HEK293 (cell line): ENCODE data around the gene ENTREP3.

Experiments
- AEBP2 ChIP-seq: fragments of 450-650 bp; formaldehyde crosslinking; IDR thresholded peaks from 2 replicates; pipeline ENCODE4 v1.5.1; 2016; ENCODE audit warnings: missing biosample characterization, missing genetic modification characterization, borderline replicate concordance
- GLIS1 ChIP-seq: fragments of 450-650 bp; formaldehyde crosslinking; IDR thresholded peaks from 2 replicates; pipeline ENCODE4 v1.5.1; 2016; ENCODE audit warnings: missing biosample characterization, missing genetic modification characterization
- IKZF3 ChIP-seq: fragments of 450-650 bp; IDR thresholded peaks from 2 replicates; pipeline ENCODE4 v1.5.0; 2018; ENCODE audit warnings: missing biosample characterization, mild to moderate bottlenecking, missing genetic modification characterization, moderate library complexity
- INSM2 ChIP-seq: fragments of 450-650 bp; formaldehyde crosslinking; IDR thresholded peaks from 2 replicates; pipeline ENCODE4 v1.5.1; 2016; ENCODE audit warnings: missing biosample characterization, missing genetic modification characterization
- MZF1 ChIP-seq: fragments of 450-650 bp; formaldehyde crosslinking; IDR thresholded peaks from 2 replicates; pipeline ENCODE4 v1.5.1; 2017; ENCODE audit warnings: missing biosample characterization, missing genetic modification characterization, borderline replicate concordance
- SP7 ChIP-seq: fragments of 450-650 bp; formaldehyde crosslinking; IDR thresholded peaks from 2 replicates; pipeline ENCODE4 v1.5.1; 2016; ENCODE audit warnings: missing biosample characterization, missing genetic modification characterization
- ZBTB6 ChIP-seq: fragments of 450-650 bp; formaldehyde crosslinking; IDR thresholded peaks from 2 replicates; pipeline ENCODE4 v1.5.1; 2017; ENCODE audit warnings: missing biosample characterization, missing genetic modification characterization
- ZFHX2 ChIP-seq: fragments of 450-650 bp; formaldehyde crosslinking; conservative IDR thresholded peaks from 2 replicates; pipeline ENCODE4 v1.5.1; 2016; ENCODE audit warnings: missing biosample characterization, missing genetic modification characterization
- ZNF140 ChIP-seq: fragments of 450-650 bp; formaldehyde crosslinking; IDR thresholded peaks from 2 replicates; pipeline ENCODE4 v1.5.1; 2016; ENCODE audit warnings: missing biosample characterization, missing genetic modification characterization
- ZNF202 ChIP-seq: fragments of 450-650 bp; formaldehyde crosslinking; IDR thresholded peaks from 2 replicates; pipeline ENCODE4 v1.5.1; 2016; ENCODE audit warnings: missing biosample characterization, missing genetic modification characterization, borderline replicate concordance
- ZNF214 ChIP-seq: fragments of 450-650 bp; formaldehyde crosslinking; IDR thresholded peaks from 2 replicates; pipeline ENCODE4 v1.5.1; 2017; ENCODE audit warnings: missing biosample characterization, mild to moderate bottlenecking, missing genetic modification characterization, borderline replicate concordance
- ZNF223 ChIP-seq: fragments of 450-650 bp; formaldehyde crosslinking; IDR thresholded peaks from 2 replicates; pipeline ENCODE4 v1.5.1; 2016; ENCODE audit warnings: missing biosample characterization, missing genetic modification characterization
- ZNF248 ChIP-seq: fragments of 450-650 bp; formaldehyde crosslinking; IDR thresholded peaks from 2 replicates; pipeline ENCODE4 v1.5.1; 2017; ENCODE audit warnings: missing biosample characterization, missing genetic modification characterization
- ZNF324 ChIP-seq: fragments of 450-650 bp; formaldehyde crosslinking; IDR thresholded peaks from 2 replicates; pipeline ENCODE4 v1.5.1; 2016; ENCODE audit warnings: missing biosample characterization, missing genetic modification characterization
- ZNF354C ChIP-seq: fragments of 450-650 bp; formaldehyde crosslinking; IDR thresholded peaks from 2 replicates; pipeline ENCODE4 v1.5.1; 2016; ENCODE audit warnings: missing biosample characterization, missing genetic modification characterization, low read depth, borderline replicate concordance
- ZNF398 ChIP-seq: fragments of 450-650 bp; formaldehyde crosslinking; IDR thresholded peaks from 2 replicates; pipeline ENCODE4 v1.5.1; 2017; ENCODE audit warnings: missing biosample characterization, missing genetic modification characterization
- ZNF404 ChIP-seq: fragments of 450-650 bp; formaldehyde crosslinking; IDR thresholded peaks from 2 replicates; pipeline ENCODE4 v1.5.1; 2017; ENCODE audit warnings: missing biosample characterization, missing genetic modification characterization
- ZNF449 ChIP-seq: fragments of 450-650 bp; formaldehyde crosslinking; IDR thresholded peaks from 2 replicates; pipeline ENCODE4 v1.5.1; 2017; ENCODE audit warnings: missing biosample characterization, mild to moderate bottlenecking, missing genetic modification characterization, moderate library complexity
- ZNF514 ChIP-seq: fragments of 450-650 bp; formaldehyde crosslinking; IDR thresholded peaks from 2 replicates; pipeline ENCODE4 v1.5.1; 2016; ENCODE audit warnings: missing biosample characterization, missing genetic modification characterization
- ZNF558 ChIP-seq: fragments of 450-650 bp; formaldehyde crosslinking; IDR thresholded peaks from 2 replicates; pipeline ENCODE4 v1.5.1; 2016; ENCODE audit warnings: missing biosample characterization, missing genetic modification characterization
- ZNF571 ChIP-seq: fragments of 450-650 bp; formaldehyde crosslinking; IDR thresholded peaks from 2 replicates; pipeline ENCODE4 v1.5.0; 2017; ENCODE audit warnings: missing biosample characterization, missing genetic modification characterization
- ZNF585B ChIP-seq: fragments of 450-650 bp; formaldehyde crosslinking; IDR thresholded peaks from 2 replicates; pipeline ENCODE4 v1.5.1; 2016; ENCODE audit warnings: missing biosample characterization, missing genetic modification characterization
- ZNF596 ChIP-seq: fragments of 450-650 bp; IDR thresholded peaks from 2 replicates; pipeline ENCODE4 v1.5.0; 2018; ENCODE audit warnings: missing biosample characterization, mild to moderate bottlenecking, missing genetic modification characterization, moderate library complexity
- ZNF654 ChIP-seq: fragments of 450-650 bp; formaldehyde crosslinking; IDR thresholded peaks from 2 replicates; pipeline ENCODE4 v1.5.1; 2016; ENCODE audit warnings: low read depth, missing biosample characterization, missing genetic modification characterization
- ZNF670 ChIP-seq: fragments of 450-650 bp; formaldehyde crosslinking; IDR thresholded peaks from 2 replicates; pipeline ENCODE4 v1.5.1; 2016; ENCODE audit warnings: missing biosample characterization, missing genetic modification characterization, low read depth
- ZNF692 ChIP-seq: fragments of 450-650 bp; formaldehyde crosslinking; IDR thresholded peaks from 2 replicates; pipeline ENCODE4 v1.5.1; 2016; ENCODE audit warnings: missing biosample characterization, missing genetic modification characterization
- ZNF704 ChIP-seq: fragments of 450-650 bp; formaldehyde crosslinking; IDR thresholded peaks from 2 replicates; pipeline ENCODE4 v1.5.1; 2016; ENCODE audit warnings: missing biosample characterization, missing genetic modification characterization
- ZNF777 ChIP-seq: fragments of 450-650 bp; formaldehyde crosslinking; IDR thresholded peaks from 2 replicates; pipeline ENCODE4 v1.5.1; 2017; ENCODE audit warnings: missing biosample characterization, missing genetic modification characterization, borderline replicate concordance
- ZNF830 ChIP-seq: fragments of 450-650 bp; IDR thresholded peaks from 2 replicates; pipeline ENCODE4 v1.5.0; 2018; ENCODE audit warnings: missing biosample characterization, missing genetic modification characterization, low read depth, mild to moderate bottlenecking, moderate library complexity

ENTREP3 gene

GRCh38 chr1:155244368-155245162 lies 10.7 kb downstream of the ENTREP3 start (continued):
- TF ChIP-seq AEBP2 (tag by site-specific recombination) (peak; percentile 100), ZNF571 (no peak), ZNF398 (tag by site-specific recombination) (peak; percentile 99), ZNF692 (tag by site-specific recombination) (peak; percentile 99), ZNF248 (tag by site-specific recombination) (no peak), ZNF324 (tag by site-specific recombination) (peak; percentile 100), INSM2 (tag by site-specific recombination) (peak; percentile 100), ZNF670 (no peak; the same call in 1 of the 2 replicates), GLIS1 (tag by site-specific recombination) (peak; percentile 98), ZBTB6 (tag by site-specific recombination) (peak; percentile 95), MZF1 (peak; percentile 79; the same call in 1 of the 2 replicates), ZNF214 (tag by site-specific recombination) (0 out of 2 replicates have a peak, but pooled peaks have one; percentile 42), ZNF596 (tag by site-specific recombination) (peak; percentile 100), ZNF449 (peak; percentile 88), ZFHX2 (tag by site-specific recombination) (peak; percentile 84), ZNF585B (peak; percentile 22; the same call in 1 of the 2 replicates), ZNF404 (tag by site-specific recombination) (0 out of 2 replicates have a peak, but pooled peaks have one; percentile 78), SP7 (peak; percentile 100), ZNF704 (tag by site-specific recombination) (peak; percentile 97), ZNF202 (tag by site-specific recombination) (no peak), ZNF354C (tag by site-specific recombination) (peak; percentile 98; the same call in 1 of the 2 replicates), ZNF558 (tag by site-specific recombination) (peak; percentile 96), ZNF654 (tag by site-specific recombination) (peak; percentile 41), ZNF777 (tag by site-specific recombination) (no peak), ZNF514 (tag by site-specific recombination) (0 out of 2 replicates have a peak, but pooled peaks have one; percentile 70), ZNF140 (tag by site-specific recombination) (peak; percentile 38; the same call in 1 of the 2 replicates), ZNF830 (no peak), IKZF3 (tag by site-specific recombination) (peak; percentile 98), ZNF223 (tag by site-specific recombination) (peak; percentile 89)
